ENCODE measurements around the gene MYMK. TPM values are rescaled to one million over a fixed set of nuclear protein-coding genes. Genes with fewer than 3 reads are reported as not detected.

Gene MYMK
- total and polyA plus RNA-seq, 2 experiments from 2014 or later, result not detected

GRCh38 chr9:133474853-133475252, 49.9 kb downstream of the MYMK start:
- H3K36me3 ChIP-seq (ENCODE audit: insufficient read depth), result peaks cover 3% of the 10 kb centered on the region; the same call in 1 of the 2 replicates
- H3K27me3 ChIP-seq (ENCODE audit: insufficient read depth), result no peaks in the 10 kb centered on the region
- H3K27me3 Mint-ChIP-seq (ENCODE audit: insufficient read depth, low read depth, poor library complexity), result peaks cover 8% of the 10 kb centered on the region
- DNase-seq (ENCODE audit: low spot score) (no peak), ATAC-seq (no peak)
- no peak overlapping the region for H3K4me3 Mint-ChIP-seq
- H3K4me2 ChIP-seq, result no peak overlapping the region
- peaks cover 2% of the 10 kb centered on the region; the same call in 1 of the 2 replicates for H3F3A ChIP-seq (replicated peaks; ENCODE audit: low read depth)
- no peak overlapping the region for H3K27ac ChIP-seq (ENCODE audit: low read depth)
- H3K79me2 ChIP-seq (replicated peaks; ENCODE audit: insufficient read depth), result peaks cover 16% of the 10 kb centered on the region
- H3K36me3 Mint-ChIP-seq (ENCODE audit: low read depth), result peaks cover 9% of the 10 kb centered on the region; the same call in 2 of the 3 replicates
- H3K4me1 ChIP-seq (ENCODE audit: insufficient read depth), result peaks cover 8% of the 10 kb centered on the region
- peaks cover 6% of the 10 kb centered on the region; the same call in 2 of the 3 replicates for H3K4me1 Mint-ChIP-seq
- peaks cover 8% of the 10 kb centered on the region; the same call in 1 of the 2 replicates for H4K20me1 ChIP-seq (replicated peaks; ENCODE audit: insufficient read depth)
- no peak overlapping the region for H3K4me3 ChIP-seq
- TF ChIP-seq STAT1 (IDR thresholded peaks at IDR 0.05; ENCODE audit: unreplicated experiment) (no peak), ZNF114 (CRISPR knock-in tag; IDR thresholded peaks at IDR 0.05) (no peak), JUNB (IDR thresholded peaks at IDR 0.05; ENCODE audit: unreplicated experiment) (no peak), ZNF331 (CRISPR knock-in tag; IDR thresholded peaks at IDR 0.05; ENCODE audit: low read depth) (no peak), NANOG (IDR thresholded peaks at IDR 0.05; ENCODE audit: borderline replicate concordance) (no peak), ZNF462 (CRISPR knock-in tag; IDR thresholded peaks at IDR 0.05) (no peak), POLR2AphosphoS5 (IDR thresholded peaks at IDR 0.05; ENCODE audit: low read depth) (no peak), EZH2phosphoT487 (IDR thresholded peaks at IDR 0.05; ENCODE audit: unreplicated experiment) (no peak)
- TF ChIP-seq, protein P1, sequence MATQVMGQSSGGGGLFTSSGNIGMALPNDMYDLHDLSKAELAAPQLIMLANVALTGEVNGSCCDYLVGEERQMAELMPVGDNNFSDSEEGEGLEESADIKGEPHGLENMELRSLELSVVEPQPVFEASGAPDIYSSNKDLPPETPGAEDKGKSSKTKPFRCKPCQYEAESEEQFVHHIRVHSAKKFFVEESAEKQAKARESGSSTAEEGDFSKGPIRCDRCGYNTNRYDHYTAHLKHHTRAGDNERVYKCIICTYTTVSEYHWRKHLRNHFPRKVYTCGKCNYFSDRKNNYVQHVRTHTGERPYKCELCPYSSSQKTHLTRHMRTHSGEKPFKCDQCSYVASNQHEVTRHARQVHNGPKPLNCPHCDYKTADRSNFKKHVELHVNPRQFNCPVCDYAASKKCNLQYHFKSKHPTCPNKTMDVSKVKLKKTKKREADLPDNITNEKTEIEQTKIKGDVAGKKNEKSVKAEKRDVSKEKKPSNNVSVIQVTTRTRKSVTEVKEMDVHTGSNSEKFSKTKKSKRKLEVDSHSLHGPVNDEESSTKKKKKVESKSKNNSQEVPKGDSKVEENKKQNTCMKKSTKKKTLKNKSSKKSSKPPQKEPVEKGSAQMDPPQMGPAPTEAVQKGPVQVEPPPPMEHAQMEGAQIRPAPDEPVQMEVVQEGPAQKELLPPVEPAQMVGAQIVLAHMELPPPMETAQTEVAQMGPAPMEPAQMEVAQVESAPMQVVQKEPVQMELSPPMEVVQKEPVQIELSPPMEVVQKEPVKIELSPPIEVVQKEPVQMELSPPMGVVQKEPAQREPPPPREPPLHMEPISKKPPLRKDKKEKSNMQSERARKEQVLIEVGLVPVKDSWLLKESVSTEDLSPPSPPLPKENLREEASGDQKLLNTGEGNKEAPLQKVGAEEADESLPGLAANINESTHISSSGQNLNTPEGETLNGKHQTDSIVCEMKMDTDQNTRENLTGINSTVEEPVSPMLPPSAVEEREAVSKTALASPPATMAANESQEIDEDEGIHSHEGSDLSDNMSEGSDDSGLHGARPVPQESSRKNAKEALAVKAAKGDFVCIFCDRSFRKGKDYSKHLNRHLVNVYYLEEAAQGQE (IDR thresholded peaks at IDR 0.05; ENCODE audit: unreplicated experiment), result no peak
- TF ChIP-seq, protein P2, sequence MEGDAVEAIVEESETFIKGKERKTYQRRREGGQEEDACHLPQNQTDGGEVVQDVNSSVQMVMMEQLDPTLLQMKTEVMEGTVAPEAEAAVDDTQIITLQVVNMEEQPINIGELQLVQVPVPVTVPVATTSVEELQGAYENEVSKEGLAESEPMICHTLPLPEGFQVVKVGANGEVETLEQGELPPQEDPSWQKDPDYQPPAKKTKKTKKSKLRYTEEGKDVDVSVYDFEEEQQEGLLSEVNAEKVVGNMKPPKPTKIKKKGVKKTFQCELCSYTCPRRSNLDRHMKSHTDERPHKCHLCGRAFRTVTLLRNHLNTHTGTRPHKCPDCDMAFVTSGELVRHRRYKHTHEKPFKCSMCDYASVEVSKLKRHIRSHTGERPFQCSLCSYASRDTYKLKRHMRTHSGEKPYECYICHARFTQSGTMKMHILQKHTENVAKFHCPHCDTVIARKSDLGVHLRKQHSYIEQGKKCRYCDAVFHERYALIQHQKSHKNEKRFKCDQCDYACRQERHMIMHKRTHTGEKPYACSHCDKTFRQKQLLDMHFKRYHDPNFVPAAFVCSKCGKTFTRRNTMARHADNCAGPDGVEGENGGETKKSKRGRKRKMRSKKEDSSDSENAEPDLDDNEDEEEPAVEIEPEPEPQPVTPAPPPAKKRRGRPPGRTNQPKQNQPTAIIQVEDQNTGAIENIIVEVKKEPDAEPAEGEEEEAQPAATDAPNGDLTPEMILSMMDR (conservative IDR thresholded peaks at IDR 0.05; ENCODE audit: low read depth in 2 of 2), result no peak
- no peaks in the 10 kb centered on the region for H3K9me2 ChIP-seq (ENCODE audit: insufficient read depth)
- no peak overlapping the region for H3K27ac Mint-ChIP-seq
- no peaks in the 10 kb centered on the region for H3K9me3 Mint-ChIP-seq
- H2AFZ ChIP-seq, result no peak overlapping the region

Measured in GM23338 (cell line).